ENCODE measurements around the gene NUP133.
A peak's percentile ranks its signal among the peaks of the same experiment; 100 is the strongest.

Gene NUP133

GRCh38 chr1:229507951-229508822 lies at the start of gene NUP133:
NUP133 (minus strand) TSS chr1:229508341; CDS start chr1:229508249, 92 bp downstream.
- peaks cover 2% of the 10 kb centered on the region; the same call in 1 of the 2 replicates for H3K36me3 ChIP-seq (replicated peaks)

GRCh38 chr1:229557200-229557850 lies 49.2 kb upstream of the NUP133 start:
- Histone ChIP-seq H3K4me1 (peaks cover 18% of the 10 kb centered on the region), H3K9me3 (no peaks in the 10 kb centered on the region), H3K27me3 (ENCODE audit: low read depth) (no peaks in the 10 kb centered on the region), H3K36me3 (replicated peaks) (no peaks in the 10 kb centered on the region; the same call in 1 of the 2 replicates), H3K4me3 (peak overlapping the region; percentile 71)
- in situ Hi-C loops (cut with MboI; ENCODE audit: low sequenced_read_pairs) = no loop called here
- no peak for DNase-seq (ENCODE audit: low spot score in 2 of 2)

More at GRCh38 chr1:229507951-229508822, at the start of gene NUP133:
- in situ Hi-C loops (cut with MboI; ENCODE audit: low sequenced_read_pairs) = no loop called here
- Histone ChIP-seq H3K27me3 (ENCODE audit: low read depth) (no peaks in the 10 kb centered on the region), H3K4me3 (peak within 1 kb of the TSS; percentile 97), H3K4me1 (peaks cover 9% of the 10 kb centered on the region), H3K9me3 (no peaks in the 10 kb centered on the region)
- peak; percentile 92 to 99 for DNase-seq (ENCODE audit: low spot score in 2 of 2)

- in situ Hi-C loops (cut with MboI; ENCODE audit: low sequenced_read_pairs) = no loop called here
- H3K27me3 ChIP-seq (ENCODE audit: low read depth) = no peaks in the 10 kb centered on the region
- no peak overlapping the region for H3K4me3 ChIP-seq
- peaks cover 16% of the 10 kb centered on the region for H3K4me1 ChIP-seq
- DNase-seq (ENCODE audit: low spot score in 2 of 2) = peak in 1 of 2 experiments; percentile 21
- no peaks in the 10 kb centered on the region for H3K9me3 ChIP-seq
- no peaks in the 10 kb centered on the region; the same call in 1 of the 2 replicates for H3K36me3 ChIP-seq (replicated peaks)
Measured at GRCh38 chr1:229554886-229555621, 46.9 kb upstream of the NUP133 start.

- in situ Hi-C loops (cut with MboI; ENCODE audit: low sequenced_read_pairs) = no loop called here
- Histone ChIP-seq H3K27me3 (ENCODE audit: low read depth) (no peaks in the 10 kb centered on the region), H3K4me3 (no peak overlapping the region), H3K4me1 (peaks cover 12% of the 10 kb centered on the region), H3K36me3 (replicated peaks) (peaks cover 6% of the 10 kb centered on the region), H3K9me3 (no peaks in the 10 kb centered on the region)
- DNase-seq (ENCODE audit: low spot score in 2 of 2) = no peak
Measured at GRCh38 chr1:229553621-229554130, 45.5 kb upstream of the NUP133 start.

GRCh38 chr1:229552732-229553131 lies 44.6 kb upstream of the NUP133 start:
- peaks cover 12% of the 10 kb centered on the region for H3K4me1 ChIP-seq
- no peaks in the 10 kb centered on the region for H3K9me3 ChIP-seq
- no peaks in the 10 kb centered on the region for H3K27me3 ChIP-seq (ENCODE audit: low read depth)
- DNase-seq (ENCODE audit: low spot score in 2 of 2) = no peak
- H3K4me3 ChIP-seq = no peak overlapping the region
- peaks cover 7% of the 10 kb centered on the region for H3K36me3 ChIP-seq (replicated peaks)
- in situ Hi-C loops (cut with MboI; ENCODE audit: low sequenced_read_pairs) = no loop called here

GRCh38 chr1:229550812-229551567 lies 42.8 kb upstream of the NUP133 start:
- in situ Hi-C loops (cut with MboI; ENCODE audit: low sequenced_read_pairs) = no loop called here
- Histone ChIP-seq H3K36me3 (replicated peaks) (peaks cover 23% of the 10 kb centered on the region), H3K4me1 (peaks cover 4% of the 10 kb centered on the region; the same call in 1 of the 2 replicates), H3K4me3 (no peak overlapping the region), H3K9me3 (no peaks in the 10 kb centered on the region), H3K27me3 (ENCODE audit: low read depth) (no peaks in the 10 kb centered on the region)
- DNase-seq (ENCODE audit: low spot score in 2 of 2) = no peak

GRCh38 chr1:229547542-229547941 lies 39.4 kb upstream of the NUP133 start:
- Histone ChIP-seq H3K9me3 (no peaks in the 10 kb centered on the region), H3K36me3 (replicated peaks) (peaks cover 39% of the 10 kb centered on the region), H3K4me1 (no peaks in the 10 kb centered on the region), H3K27me3 (ENCODE audit: low read depth) (no peaks in the 10 kb centered on the region), H3K4me3 (no peak overlapping the region)
- in situ Hi-C loops (cut with MboI; ENCODE audit: low sequenced_read_pairs) = no loop called here
- DNase-seq (ENCODE audit: low spot score in 2 of 2) = no peak

- in situ Hi-C loops (cut with MboI; ENCODE audit: low sequenced_read_pairs) = no loop called here
Measured at GRCh38 chr1:229544587-229544986, 36.4 kb upstream of the NUP133 start.

GRCh38 chr1:229539863-229540506 lies 31.8 kb upstream of the NUP133 start:
- H3K4me3 ChIP-seq = no peak overlapping the region
- no peaks in the 10 kb centered on the region for H3K4me1 ChIP-seq
- no peaks in the 10 kb centered on the region for H3K27me3 ChIP-seq (ENCODE audit: low read depth)
- DNase-seq (ENCODE audit: low spot score in 2 of 2) = no peak
- H3K36me3 ChIP-seq (replicated peaks) = peaks cover 58% of the 10 kb centered on the region
- no peaks in the 10 kb centered on the region for H3K9me3 ChIP-seq
- in situ Hi-C loops (cut with MboI; ENCODE audit: low sequenced_read_pairs) = no loop called here

More at GRCh38 chr1:229544587-229544986, 36.4 kb upstream of the NUP133 start:
- H3K9me3 ChIP-seq = no peaks in the 10 kb centered on the region
- no peak overlapping the region for H3K4me3 ChIP-seq
- H3K4me1 ChIP-seq = no peaks in the 10 kb centered on the region
- no peak for DNase-seq (ENCODE audit: low spot score in 2 of 2)
- H3K27me3 ChIP-seq (ENCODE audit: low read depth) = no peaks in the 10 kb centered on the region
- H3K36me3 ChIP-seq (replicated peaks) = peaks cover 48% of the 10 kb centered on the region

- Histone ChIP-seq H3K4me3 (no peak overlapping the region), H3K4me1 (no peaks in the 10 kb centered on the region), H3K27me3 (ENCODE audit: low read depth) (no peaks in the 10 kb centered on the region), H3K9me3 (no peaks in the 10 kb centered on the region), H3K36me3 (replicated peaks) (peaks cover 58% of the 10 kb centered on the region)
- in situ Hi-C loops (cut with MboI; ENCODE audit: low sequenced_read_pairs) = no loop called here
- no peak for DNase-seq (ENCODE audit: low spot score in 2 of 2)
Measured at GRCh38 chr1:229538945-229539344, 30.8 kb upstream of the NUP133 start.

- no peaks in the 10 kb centered on the region for H3K9me3 ChIP-seq
- H3K4me3 ChIP-seq = no peak overlapping the region
- no peaks in the 10 kb centered on the region for H3K4me1 ChIP-seq
- peaks cover 54% of the 10 kb centered on the region for H3K36me3 ChIP-seq (replicated peaks)
- no peak for DNase-seq (ENCODE audit: low spot score in 2 of 2)
- no peaks in the 10 kb centered on the region for H3K27me3 ChIP-seq (ENCODE audit: low read depth)
- in situ Hi-C loops (cut with MboI; ENCODE audit: low sequenced_read_pairs) = no loop called here
Measured at GRCh38 chr1:229537894-229538293, 29.8 kb upstream of the NUP133 start.

GRCh38 chr1:229536982-229537381 lies 28.8 kb upstream of the NUP133 start:
- no peaks in the 10 kb centered on the region for H3K27me3 ChIP-seq (ENCODE audit: low read depth)
- peaks cover 54% of the 10 kb centered on the region for H3K36me3 ChIP-seq (replicated peaks)
- no peaks in the 10 kb centered on the region for H3K4me1 ChIP-seq
- in situ Hi-C loops (cut with MboI; ENCODE audit: low sequenced_read_pairs) = no loop called here
- no peak overlapping the region for H3K4me3 ChIP-seq
- DNase-seq (ENCODE audit: low spot score in 2 of 2) = no peak
- no peaks in the 10 kb centered on the region for H3K9me3 ChIP-seq

All from HAP-1 (cell line).